ENCODE results near the gene ZNF74.

ZNF74 gene

GRCh38 chr22:20418211-20418788, 24.3 kb downstream of the ZNF74 start:
- peak in 49 of 56 donors; percentile 17 to 82 (median 62) for DNase-seq

DNA sequence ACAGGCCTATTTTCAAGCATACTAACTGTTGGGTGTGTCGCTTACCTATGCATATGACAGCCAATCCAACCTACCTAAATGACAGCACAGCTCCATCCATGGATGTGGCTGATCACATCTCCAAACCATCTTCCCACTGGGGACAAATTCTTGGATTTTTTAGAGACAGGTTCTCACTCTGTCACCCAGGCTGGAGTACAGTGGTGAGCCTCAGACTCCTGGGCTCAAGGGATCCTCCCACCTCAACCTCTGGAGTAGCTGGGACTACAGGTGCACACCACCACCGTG, 25.7 kb downstream of the ZNF74 start:
- no peak for DNase-seq

DNA sequence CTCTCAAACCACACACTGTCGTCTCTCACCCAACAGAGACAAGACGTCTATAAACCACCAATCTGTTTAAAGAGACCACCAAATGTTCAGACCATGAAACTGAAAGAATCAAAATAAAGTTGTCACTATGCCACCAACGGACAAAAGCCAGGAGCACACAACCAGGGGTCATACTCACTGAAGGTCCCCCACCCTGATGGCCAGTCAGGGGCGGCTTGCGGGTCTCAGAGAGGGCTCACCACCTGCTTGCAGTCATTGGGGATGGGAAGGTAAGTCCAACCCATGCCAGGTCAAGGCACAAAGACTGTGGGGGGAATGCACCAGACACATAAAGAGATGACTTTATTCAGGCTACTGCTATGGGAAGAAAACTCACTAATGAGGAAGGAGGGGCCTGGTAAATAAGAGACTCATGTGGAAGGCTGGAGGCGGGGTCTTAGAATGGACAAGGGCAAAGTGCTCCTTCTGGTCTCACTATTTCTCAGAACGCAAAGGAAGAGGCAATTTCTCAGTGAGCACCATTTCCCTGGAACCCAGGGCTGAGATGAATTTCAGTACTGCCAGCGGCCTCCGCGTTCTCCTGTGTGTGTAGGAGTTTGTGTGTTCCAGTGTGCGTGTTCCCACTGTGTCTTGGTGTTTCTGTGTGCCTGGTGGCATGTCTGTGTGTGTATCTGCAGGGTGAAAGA, 26.3 kb downstream of the ZNF74 start:
- DNase-seq: no peak

- no peak for DNase-seq
Observed at GRCh38 chr22:20421507-20421874, 27.5 kb downstream of the ZNF74 start.

- peak in 4 of 56 donors; percentile 12 to 57 (median 20) for DNase-seq
Observed at GRCh38 chr22:20422271-20423007, 28.5 kb downstream of the ZNF74 start.

- DNase-seq: peak in 55 of 56 donors; percentile 33 to 95 (median 81)
Observed at GRCh38 chr22:20423008-20423905, 29.3 kb downstream of the ZNF74 start.

DNA sequence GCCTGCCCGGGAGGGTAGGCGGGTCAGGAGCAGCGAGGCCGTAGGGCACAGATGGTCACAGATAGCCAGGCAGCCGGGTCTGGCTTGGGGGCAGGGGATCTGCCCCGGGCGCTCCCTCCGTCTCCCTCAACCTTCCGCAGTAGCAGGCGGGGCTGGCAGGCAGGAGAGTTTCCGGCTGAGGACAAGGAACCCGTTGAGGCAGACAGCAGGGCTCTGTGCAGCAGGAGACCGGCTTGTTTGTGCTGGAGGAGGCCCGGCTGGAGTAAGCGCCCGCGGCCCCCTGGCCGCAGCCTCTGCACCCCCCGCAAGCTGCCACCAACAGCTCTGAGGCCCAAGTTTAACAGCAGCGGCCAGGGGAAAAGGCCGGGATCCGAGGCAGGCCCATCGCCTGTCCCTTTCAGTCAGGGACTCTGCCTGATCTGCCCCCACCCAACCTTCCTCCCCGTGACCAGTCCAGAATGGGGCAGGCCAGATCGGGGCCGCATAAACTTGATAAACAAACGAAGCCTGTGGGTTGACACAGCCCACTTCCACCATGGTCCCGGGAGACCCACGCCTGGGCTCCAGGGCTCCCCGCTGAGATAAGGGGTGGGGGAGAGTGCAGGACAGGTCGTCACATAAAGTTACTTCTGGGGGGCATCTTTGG, 30.1 kb downstream of the ZNF74 start:
- DNase-seq: peak in 20 of 56 donors; percentile 16 to 65 (median 42)

- no peak for DNase-seq
Observed at GRCh38 chr22:20424568-20424931, 30.6 kb downstream of the ZNF74 start.

- DNase-seq: peak in 30 of 56 donors; percentile 17 to 75 (median 52)
Observed at GRCh38 chr22:20424932-20425565, 31.1 kb downstream of the ZNF74 start.

DNA sequence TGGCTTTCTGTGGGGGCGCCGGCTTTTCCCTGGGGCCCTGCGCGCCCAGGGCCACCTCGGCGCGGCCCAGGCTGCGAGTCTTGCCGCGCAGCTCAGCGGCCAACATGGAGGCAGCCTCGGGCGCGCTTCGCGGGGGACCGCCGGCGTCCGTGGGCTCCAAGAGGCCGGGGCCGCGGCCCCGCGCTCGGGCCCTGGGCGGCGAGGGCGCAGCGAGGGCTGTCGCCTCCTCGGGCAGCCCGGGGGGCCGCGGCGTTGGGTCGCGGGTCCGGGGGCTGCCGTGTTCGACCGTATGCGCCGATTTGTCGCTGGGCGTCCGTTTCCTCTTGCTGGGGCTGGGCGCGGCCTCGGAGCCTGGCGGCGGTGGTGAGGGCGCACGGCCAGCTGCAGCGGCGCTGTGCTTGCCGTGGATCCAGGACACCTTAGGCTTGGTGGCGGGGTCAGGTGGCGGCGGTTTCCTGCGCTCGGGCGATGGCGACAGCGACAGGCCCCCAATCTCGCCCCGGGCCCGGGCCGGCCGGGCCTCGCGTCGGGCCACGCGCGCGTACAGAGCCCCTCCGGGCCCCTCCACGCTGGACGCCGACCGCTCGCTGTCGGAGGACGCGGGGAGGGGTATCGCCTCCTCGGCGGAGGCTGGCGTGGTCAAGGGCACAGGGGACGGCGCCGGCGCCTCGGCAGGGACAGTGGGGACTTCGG, 31.8 kb downstream of the ZNF74 start:
- no peak for DNase-seq

DNA sequence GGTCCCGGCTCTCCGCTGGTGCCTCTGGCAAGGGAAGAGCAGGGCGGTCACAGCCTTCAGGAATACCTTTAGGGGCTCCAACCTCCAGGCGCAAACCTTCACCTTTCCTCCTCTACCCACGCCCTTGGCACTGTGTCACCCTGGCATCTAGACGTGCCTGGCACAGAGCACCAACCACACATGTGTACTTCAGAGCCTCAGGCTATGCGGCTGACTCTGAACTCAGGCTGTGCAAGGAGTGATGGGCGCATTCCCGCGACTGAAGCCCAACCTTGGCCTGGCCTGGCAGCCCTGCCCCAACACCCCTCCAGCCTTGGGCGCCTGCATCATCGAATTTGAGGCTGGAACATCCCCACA, 32.3 kb downstream of the ZNF74 start:
- DNase-seq: no peak

GRCh38 chr22:20427104-20427944, 33.4 kb downstream of the ZNF74 start:
- DNase-seq: no peak

- DNase-seq: no peak
Observed at GRCh38 chr22:20427945-20428417, 34.0 kb downstream of the ZNF74 start.

DNA sequence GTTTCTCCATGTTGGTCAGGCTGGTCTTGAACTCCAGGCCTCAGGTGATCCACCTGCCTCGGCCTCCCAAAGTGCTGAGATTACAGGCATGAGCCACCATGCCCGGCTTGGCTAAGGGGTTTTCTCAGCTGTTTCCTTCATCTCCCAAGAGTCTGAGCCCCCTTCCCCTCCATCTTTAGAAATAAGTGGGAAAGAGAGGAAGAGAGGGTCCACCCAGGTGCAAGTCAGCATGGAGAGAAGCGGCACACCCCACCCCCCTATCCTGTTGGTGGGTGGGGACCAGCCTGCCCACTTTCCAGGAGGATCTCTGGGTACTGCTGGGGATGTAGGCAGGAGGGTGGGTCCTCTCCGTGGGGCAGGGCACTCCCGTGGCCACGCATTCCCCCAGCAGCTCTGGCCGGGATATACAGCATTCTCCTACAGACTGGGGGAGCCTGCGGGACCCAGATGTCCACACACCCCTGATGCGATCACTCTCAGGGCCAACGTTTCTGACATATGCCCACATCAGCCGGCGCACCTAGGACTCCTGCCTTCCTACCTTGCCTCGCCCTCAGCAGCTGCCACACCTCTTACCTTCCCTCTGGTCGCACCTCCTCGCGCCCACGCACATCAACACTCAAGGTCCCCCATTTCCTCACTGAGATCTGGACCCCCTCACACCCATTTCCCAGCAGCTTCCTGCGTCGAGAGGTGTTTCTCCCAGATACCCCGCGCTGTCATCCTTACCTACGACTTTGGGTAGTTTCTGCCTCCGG, 34.7 kb downstream of the ZNF74 start:
- DNase-seq: no peak

DNA sequence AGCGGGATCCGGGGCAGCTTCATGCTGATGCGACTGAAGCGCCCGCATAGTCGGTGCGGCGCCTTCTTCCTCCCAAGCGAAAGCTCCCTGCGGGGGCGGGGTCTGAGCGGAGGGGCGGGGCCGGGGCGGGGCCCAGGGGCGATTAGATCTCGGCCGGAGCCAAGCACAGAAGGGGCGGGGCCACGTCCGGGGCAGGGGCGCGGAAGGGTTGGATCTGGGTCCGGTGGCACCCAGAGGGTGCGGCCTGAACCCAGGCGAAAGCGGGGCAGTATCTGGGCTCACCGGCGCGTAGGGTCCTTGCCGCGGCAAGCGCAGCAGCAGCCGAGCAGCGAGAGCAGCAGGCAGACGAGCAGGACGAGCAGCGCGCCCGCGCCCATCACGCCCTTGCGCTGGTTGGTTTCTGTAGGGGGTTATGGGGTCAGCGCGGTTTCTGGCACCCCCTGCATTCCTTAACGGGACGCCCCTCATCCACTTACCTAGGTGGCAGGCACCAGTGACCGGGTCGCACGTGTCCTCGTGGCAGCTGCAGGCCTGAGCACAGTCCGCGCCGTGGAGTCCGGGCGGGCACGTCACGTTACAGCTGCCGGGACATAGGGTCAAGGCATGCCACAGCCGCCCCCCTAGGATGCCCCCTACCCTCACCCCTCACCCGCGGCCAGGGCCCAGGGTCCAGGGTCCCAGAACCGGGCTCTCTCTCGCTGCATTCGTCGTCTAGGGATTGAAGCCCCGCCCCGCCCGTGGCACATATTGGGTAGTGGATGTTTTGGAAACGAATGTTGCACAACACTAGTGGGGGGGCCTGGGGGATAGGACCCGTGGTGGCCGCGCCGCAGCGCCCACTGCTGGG, 35.5 kb downstream of the ZNF74 start:
- DNase-seq: peak in 8 of 56 donors; percentile 7 to 38 (median 24)

- no peak for DNase-seq
Observed at GRCh38 chr22:20430101-20430719, 36.3 kb downstream of the ZNF74 start.
